Measurements from ENCODE around the gene TMEM201.

TMEM201 gene

GRCh38 chr1:9592510-9593075 is 3.9 kb downstream of the TMEM201 start:
- Histone ChIP-seq H3K36me3 (ENCODE audit: control insufficient read depth in 5 of 5, insufficient read depth in 5 of 5, low read length in 5 of 5) (peaks cover 0 to 9% (median 7%) of the 10 kb centered on the region in 5 donors), H3K27ac (ENCODE audit: low read depth, low read length) (peak overlapping the region; percentile 37), H3K4me1 (ENCODE audit: control insufficient read depth in 5 of 5, insufficient read depth in 5 of 5, low read length in 5 of 5) (peaks cover 4 to 65% (median 52%) of the 10 kb centered on the region in 5 donors), H3K9ac (ENCODE audit: low read length in 5 of 5) (no peak overlapping the region), H3K9me3 (ENCODE audit: control insufficient read depth in 5 of 5, low read length in 5 of 5) (no peaks in the 10 kb centered on the region), H3K4me3 (ENCODE audit: low read depth in 1 of 5, low read length in 5 of 5) (no peak overlapping the region), H3K27me3 (ENCODE audit: control insufficient read depth in 5 of 5, insufficient read depth in 4 of 5, low read length in 5 of 5) (no peaks in the 10 kb centered on the region)

GRCh38 chr1:9593147-9593491 is 4.4 kb downstream of the TMEM201 start:
- peaks cover 4 to 63% (median 50%) of the 10 kb centered on the region in 5 donors for H3K4me1 ChIP-seq (ENCODE audit: control insufficient read depth in 5 of 5, insufficient read depth in 5 of 5, low read length in 5 of 5)
- no peaks in the 10 kb centered on the region for H3K27me3 ChIP-seq (ENCODE audit: control insufficient read depth in 5 of 5, insufficient read depth in 4 of 5, low read length in 5 of 5)
- H3K9me3 ChIP-seq (ENCODE audit: control insufficient read depth in 5 of 5, low read length in 5 of 5) = no peaks in the 10 kb centered on the region
- peak overlapping the region in 1 of 5 donors; percentile 35 for H3K9ac ChIP-seq (ENCODE audit: low read length in 5 of 5)
- H3K4me3 ChIP-seq (ENCODE audit: low read depth in 1 of 5, low read length in 5 of 5) = peak overlapping the region in 3 of 5 donors; percentile 5 to 32 (median 22)
- H3K27ac ChIP-seq (ENCODE audit: low read depth, low read length) = peak overlapping the region; percentile 37
- H3K36me3 ChIP-seq (ENCODE audit: control insufficient read depth in 5 of 5, insufficient read depth in 5 of 5, low read length in 5 of 5) = peaks cover 0 to 14% (median 12%) of the 10 kb centered on the region in 5 donors

- H3K27me3 ChIP-seq (ENCODE audit: control insufficient read depth in 5 of 5, insufficient read depth in 4 of 5, low read length in 5 of 5) = no peaks in the 10 kb centered on the region
- no peaks in the 10 kb centered on the region for H3K9me3 ChIP-seq (ENCODE audit: control insufficient read depth in 5 of 5, low read length in 5 of 5)
- peaks cover 0 to 18% (median 17%) of the 10 kb centered on the region in 5 donors for H3K36me3 ChIP-seq (ENCODE audit: control insufficient read depth in 5 of 5, insufficient read depth in 5 of 5, low read length in 5 of 5)
- peak overlapping the region in 4 of 5 donors; percentile 5 to 32 (median 20) for H3K4me3 ChIP-seq (ENCODE audit: low read depth in 1 of 5, low read length in 5 of 5)
- H3K9ac ChIP-seq (ENCODE audit: low read length in 5 of 5) = peak overlapping the region in 1 of 5 donors; percentile 35
- peaks cover 4 to 61% (median 47%) of the 10 kb centered on the region in 5 donors for H3K4me1 ChIP-seq (ENCODE audit: control insufficient read depth in 5 of 5, insufficient read depth in 5 of 5, low read length in 5 of 5)
- peak overlapping the region; percentile 37 for H3K27ac ChIP-seq (ENCODE audit: low read depth, low read length)
Observed at GRCh38 chr1:9593492-9594465, 5.1 kb downstream of the TMEM201 start.

- peaks cover 2 to 54% (median 42%) of the 10 kb centered on the region in 5 donors for H3K4me1 ChIP-seq (ENCODE audit: control insufficient read depth in 5 of 5, insufficient read depth in 5 of 5, low read length in 5 of 5)
- H3K36me3 ChIP-seq (ENCODE audit: control insufficient read depth in 5 of 5, insufficient read depth in 5 of 5, low read length in 5 of 5) = peaks cover 0 to 22% (median 17%) of the 10 kb centered on the region in 5 donors
- no peak overlapping the region for H3K27ac ChIP-seq (ENCODE audit: low read depth, low read length)
Observed at GRCh38 chr1:9594471-9595155, 5.9 kb downstream of the TMEM201 start.

GRCh38 chr1:9595156-9595967 is 6.7 kb downstream of the TMEM201 start:
- H3K4me3 ChIP-seq (ENCODE audit: low read depth in 1 of 5, low read length in 5 of 5) = no peak overlapping the region
- H3K9ac ChIP-seq (ENCODE audit: low read length in 5 of 5) = no peak overlapping the region
- no peaks in the 10 kb centered on the region for H3K27me3 ChIP-seq (ENCODE audit: control insufficient read depth in 5 of 5, insufficient read depth in 4 of 5, low read length in 5 of 5)
- H3K9me3 ChIP-seq (ENCODE audit: control insufficient read depth in 5 of 5, low read length in 5 of 5) = no peaks in the 10 kb centered on the region
- H3K4me1 ChIP-seq (ENCODE audit: control insufficient read depth in 5 of 5, insufficient read depth in 5 of 5, low read length in 5 of 5) = peaks cover 0 to 47% (median 35%) of the 10 kb centered on the region in 5 donors
- H3K27ac ChIP-seq (ENCODE audit: low read depth, low read length) = no peak overlapping the region
- peaks cover 0 to 29% (median 22%) of the 10 kb centered on the region in 5 donors for H3K36me3 ChIP-seq (ENCODE audit: control insufficient read depth in 5 of 5, insufficient read depth in 5 of 5, low read length in 5 of 5)

More at GRCh38 chr1:9594471-9595155, 5.9 kb downstream of the TMEM201 start:
- no peak overlapping the region for H3K9ac ChIP-seq (ENCODE audit: low read length in 5 of 5)
- no peaks in the 10 kb centered on the region for H3K9me3 ChIP-seq (ENCODE audit: control insufficient read depth in 5 of 5, low read length in 5 of 5)
- H3K27me3 ChIP-seq (ENCODE audit: control insufficient read depth in 5 of 5, insufficient read depth in 4 of 5, low read length in 5 of 5) = no peaks in the 10 kb centered on the region
- H3K4me3 ChIP-seq (ENCODE audit: low read depth in 1 of 5, low read length in 5 of 5) = no peak overlapping the region

- H3K27me3 ChIP-seq (ENCODE audit: control insufficient read depth in 5 of 5, insufficient read depth in 4 of 5, low read length in 5 of 5) = no peaks in the 10 kb centered on the region
- H3K4me3 ChIP-seq (ENCODE audit: low read depth in 1 of 5, low read length in 5 of 5) = no peak overlapping the region
- H3K9me3 ChIP-seq (ENCODE audit: control insufficient read depth in 5 of 5, low read length in 5 of 5) = no peaks in the 10 kb centered on the region
- no peak overlapping the region for H3K9ac ChIP-seq (ENCODE audit: low read length in 5 of 5)
- H3K4me1 ChIP-seq (ENCODE audit: control insufficient read depth in 5 of 5, insufficient read depth in 5 of 5, low read length in 5 of 5) = peaks cover 0 to 42% (median 31%) of the 10 kb centered on the region in 5 donors
- H3K36me3 ChIP-seq (ENCODE audit: control insufficient read depth in 5 of 5, insufficient read depth in 5 of 5, low read length in 5 of 5) = peaks cover 0 to 34% (median 26%) of the 10 kb centered on the region in 5 donors
- H3K27ac ChIP-seq (ENCODE audit: low read depth, low read length) = no peak overlapping the region
Observed at GRCh38 chr1:9595968-9596340, 7.2 kb downstream of the TMEM201 start.

- Histone ChIP-seq H3K4me3 (ENCODE audit: low read depth in 1 of 5, low read length in 5 of 5) (no peak overlapping the region), H3K36me3 (ENCODE audit: control insufficient read depth in 5 of 5, insufficient read depth in 5 of 5, low read length in 5 of 5) (peaks cover 0 to 40% (median 32%) of the 10 kb centered on the region in 5 donors), H3K4me1 (ENCODE audit: control insufficient read depth in 5 of 5, insufficient read depth in 5 of 5, low read length in 5 of 5) (peaks cover 0 to 35% (median 30%) of the 10 kb centered on the region in 5 donors), H3K9me3 (ENCODE audit: control insufficient read depth in 5 of 5, low read length in 5 of 5) (no peaks in the 10 kb centered on the region), H3K9ac (ENCODE audit: low read length in 5 of 5) (no peak overlapping the region), H3K27ac (ENCODE audit: low read depth, low read length) (no peak overlapping the region), H3K27me3 (ENCODE audit: control insufficient read depth in 5 of 5, insufficient read depth in 4 of 5, low read length in 5 of 5) (no peaks in the 10 kb centered on the region)
Observed at GRCh38 chr1:9596415-9597123, 7.9 kb downstream of the TMEM201 start.

- peaks cover 0 to 25% (median 20%) of the 10 kb centered on the region in 5 donors for H3K4me1 ChIP-seq (ENCODE audit: control insufficient read depth in 5 of 5, insufficient read depth in 5 of 5, low read length in 5 of 5)
Observed at GRCh38 chr1:9597361-9598315, 8.9 kb downstream of the TMEM201 start.

More at GRCh38 chr1:9597361-9598315, 8.9 kb downstream of the TMEM201 start:
- H3K9ac ChIP-seq (ENCODE audit: low read length in 5 of 5) = no peak overlapping the region
- no peak overlapping the region for H3K4me3 ChIP-seq (ENCODE audit: low read depth in 1 of 5, low read length in 5 of 5)
- H3K27me3 ChIP-seq (ENCODE audit: control insufficient read depth in 5 of 5, insufficient read depth in 4 of 5, low read length in 5 of 5) = no peaks in the 10 kb centered on the region
- H3K27ac ChIP-seq (ENCODE audit: low read depth, low read length) = no peak overlapping the region
- H3K9me3 ChIP-seq (ENCODE audit: control insufficient read depth in 5 of 5, low read length in 5 of 5) = no peaks in the 10 kb centered on the region
- peaks cover 0 to 51% (median 42%) of the 10 kb centered on the region in 5 donors for H3K36me3 ChIP-seq (ENCODE audit: control insufficient read depth in 5 of 5, insufficient read depth in 5 of 5, low read length in 5 of 5)

Data from subcutaneous abdominal adipose tissue (tissue), 5 donors.